ENCODE data around the gene C22orf23.
A peak's percentile ranks its signal among the peaks of the same experiment; 100 is the strongest.

The C22orf23 gene

GRCh38 chr22:37905534-37906363, 47.7 kb downstream of the C22orf23 start, which contains the start of gene MICALL1:
Gene MICALL1, plus strand, starts transcription at chr22:37906297. Its CDS starts 126 bp downstream, at chr22:37906423.
- H3K27ac ChIP-seq (ENCODE audit: low read length), result peak within 1 kb of the TSS; percentile 67
- H3K36me3 ChIP-seq (ENCODE audit: control insufficient read depth in 1 of 2, insufficient read depth in 2 of 2, low read length in 2 of 2), result peaks cover 0 to 7% of the 10 kb centered on the region in 2 donors
- H3K4me1 ChIP-seq (ENCODE audit: control insufficient read depth in 1 of 2, insufficient read depth in 2 of 2, low read length in 2 of 2), result peaks cover 0 to 45% of the 10 kb centered on the region in 2 donors
- peak within 1 kb of the TSS; percentile 60 to 79 for H3K4me3 ChIP-seq (ENCODE audit: low read depth in 1 of 2, low read length in 2 of 2)
- H3K27me3 ChIP-seq (ENCODE audit: low read depth, low read length), result no peaks in the 10 kb centered on the region
- no peaks in the 10 kb centered on the region for H3K9me3 ChIP-seq (ENCODE audit: control insufficient read depth in 1 of 2, low read length in 2 of 2)

- Histone ChIP-seq H3K27ac (ENCODE audit: low read length) (peak overlapping the region; percentile 67), H3K4me3 (ENCODE audit: low read depth in 1 of 2, low read length in 2 of 2) (peak overlapping the region in 1 of 2 donors; percentile 65), H3K4me1 (ENCODE audit: control insufficient read depth in 1 of 2, insufficient read depth in 2 of 2, low read length in 2 of 2) (peaks cover 0 to 36% of the 10 kb centered on the region in 2 donors), H3K27me3 (ENCODE audit: low read depth, low read length) (no peaks in the 10 kb centered on the region), H3K36me3 (ENCODE audit: control insufficient read depth in 1 of 2, insufficient read depth in 2 of 2, low read length in 2 of 2) (peaks cover 0 to 7% of the 10 kb centered on the region in 2 donors), H3K9me3 (ENCODE audit: control insufficient read depth in 1 of 2, low read length in 2 of 2) (no peaks in the 10 kb centered on the region)
These were observed 48.5 kb downstream of the C22orf23 start for GRCh38 chr22:37904572-37905533.

GRCh38 chr22:37898441-37899181, 54.8 kb downstream of the C22orf23 start:
- H3K27me3 ChIP-seq (ENCODE audit: low read depth, low read length), result no peaks in the 10 kb centered on the region
- H3K27ac ChIP-seq (ENCODE audit: low read length), result no peak overlapping the region
- no peaks in the 10 kb centered on the region for H3K36me3 ChIP-seq (ENCODE audit: control insufficient read depth in 1 of 2, insufficient read depth in 2 of 2, low read length in 2 of 2)
- H3K9me3 ChIP-seq (ENCODE audit: control insufficient read depth in 1 of 2, low read length in 2 of 2), result no peaks in the 10 kb centered on the region
- H3K4me3 ChIP-seq (ENCODE audit: low read depth in 1 of 2, low read length in 2 of 2), result no peak overlapping the region
- peaks cover 1 to 35% of the 10 kb centered on the region in 2 donors for H3K4me1 ChIP-seq (ENCODE audit: control insufficient read depth in 1 of 2, insufficient read depth in 2 of 2, low read length in 2 of 2)

GRCh38 chr22:37897807-37898206, 55.6 kb downstream of the C22orf23 start:
- Histone ChIP-seq H3K27ac (ENCODE audit: low read length) (no peak overlapping the region), H3K4me1 (ENCODE audit: control insufficient read depth in 1 of 2, insufficient read depth in 2 of 2, low read length in 2 of 2) (peaks cover 5 to 43% of the 10 kb centered on the region in 2 donors), H3K9me3 (ENCODE audit: control insufficient read depth in 1 of 2, low read length in 2 of 2) (no peaks in the 10 kb centered on the region), H3K36me3 (ENCODE audit: control insufficient read depth in 1 of 2, insufficient read depth in 2 of 2, low read length in 2 of 2) (no peaks in the 10 kb centered on the region), H3K4me3 (ENCODE audit: low read depth in 1 of 2, low read length in 2 of 2) (no peak overlapping the region), H3K27me3 (ENCODE audit: low read depth, low read length) (no peaks in the 10 kb centered on the region)

- Histone ChIP-seq H3K36me3 (ENCODE audit: control insufficient read depth in 1 of 2, insufficient read depth in 2 of 2, low read length in 2 of 2) (no peaks in the 10 kb centered on the region), H3K9me3 (ENCODE audit: control insufficient read depth in 1 of 2, low read length in 2 of 2) (no peaks in the 10 kb centered on the region), H3K4me3 (ENCODE audit: low read depth in 1 of 2, low read length in 2 of 2) (no peak overlapping the region), H3K27ac (ENCODE audit: low read length) (peak overlapping the region; percentile 60), H3K27me3 (ENCODE audit: low read depth, low read length) (no peaks in the 10 kb centered on the region), H3K4me1 (ENCODE audit: control insufficient read depth in 1 of 2, insufficient read depth in 2 of 2, low read length in 2 of 2) (peaks cover 5 to 52% of the 10 kb centered on the region in 2 donors)
These were observed 56.5 kb downstream of the C22orf23 start for GRCh38 chr22:37896939-37897338.

GRCh38 chr22:37896181-37896592, 57.2 kb downstream of the C22orf23 start:
- peak overlapping the region; percentile 60 for H3K27ac ChIP-seq (ENCODE audit: low read length)
- no peaks in the 10 kb centered on the region for H3K36me3 ChIP-seq (ENCODE audit: control insufficient read depth in 1 of 2, insufficient read depth in 2 of 2, low read length in 2 of 2)
- H3K4me3 ChIP-seq (ENCODE audit: low read depth in 1 of 2, low read length in 2 of 2), result no peak overlapping the region
- H3K9me3 ChIP-seq (ENCODE audit: control insufficient read depth in 1 of 2, low read length in 2 of 2), result no peaks in the 10 kb centered on the region
- peaks cover 5 to 52% of the 10 kb centered on the region in 2 donors for H3K4me1 ChIP-seq (ENCODE audit: control insufficient read depth in 1 of 2, insufficient read depth in 2 of 2, low read length in 2 of 2)
- no peaks in the 10 kb centered on the region for H3K27me3 ChIP-seq (ENCODE audit: low read depth, low read length)

GRCh38 chr22:37894939-37895670, 58.3 kb downstream of the C22orf23 start:
- peaks cover 5 to 52% of the 10 kb centered on the region in 2 donors for H3K4me1 ChIP-seq (ENCODE audit: control insufficient read depth in 1 of 2, insufficient read depth in 2 of 2, low read length in 2 of 2)
- no peaks in the 10 kb centered on the region for H3K27me3 ChIP-seq (ENCODE audit: low read depth, low read length)
- no peaks in the 10 kb centered on the region for H3K9me3 ChIP-seq (ENCODE audit: control insufficient read depth in 1 of 2, low read length in 2 of 2)
- H3K36me3 ChIP-seq (ENCODE audit: control insufficient read depth in 1 of 2, insufficient read depth in 2 of 2, low read length in 2 of 2), result peaks cover 1% of the 10 kb centered on the region in 2 donors
- H3K27ac ChIP-seq (ENCODE audit: low read length), result no peak overlapping the region
- no peak overlapping the region for H3K4me3 ChIP-seq (ENCODE audit: low read depth in 1 of 2, low read length in 2 of 2)

GRCh38 chr22:37893583-37893983, 59.8 kb downstream of the C22orf23 start:
- Histone ChIP-seq H3K9me3 (ENCODE audit: control insufficient read depth in 1 of 2, low read length in 2 of 2) (no peaks in the 10 kb centered on the region), H3K27me3 (ENCODE audit: low read depth, low read length) (no peaks in the 10 kb centered on the region), H3K27ac (ENCODE audit: low read length) (peak overlapping the region; percentile 36), H3K36me3 (ENCODE audit: control insufficient read depth in 1 of 2, insufficient read depth in 2 of 2, low read length in 2 of 2) (peaks cover 10 to 13% of the 10 kb centered on the region in 2 donors), H3K4me1 (ENCODE audit: control insufficient read depth in 1 of 2, insufficient read depth in 2 of 2, low read length in 2 of 2) (peaks cover 5 to 52% of the 10 kb centered on the region in 2 donors), H3K4me3 (ENCODE audit: low read depth in 1 of 2, low read length in 2 of 2) (no peak overlapping the region)
